Esophagus squamous epithelium (tissue), 5 donors: Measurements from ENCODE around the gene ELMO1. TPM values are rescaled to one million over a fixed set of nuclear protein-coding genes. Genes with fewer than 3 reads are reported as not detected.

Experiments
- DNase-seq: peaks from one replicate; lab custom pipeline; 2025; lab: John Stamatoyannopoulos, UW
- H3K27ac ChIP-seq, 4 donors: fragments of 200-600 bp; sonication (generic); one replicate each; pipeline ENCODE4 v1.5.1; 2016 to 2019; ENCODE audit warnings: mild to moderate bottlenecking in 1 of 4
- H3K27me3 ChIP-seq, 4 donors: fragments of 200-600 bp; sonication (generic); 1 replicate in 3 of 4; 2 replicates in 1 of 4; pipeline versions ENCODE4 v1.5.1 to v1.6.0; 2017 to 2021; ENCODE audit warnings: antibody characterized with exemption in 1 of 4
- H3K36me3 ChIP-seq, 3 donors: fragments of 200-600 bp; sonication (generic); one replicate each; pipeline ENCODE4 v1.5.1; 2016 to 2019
- H3K4me1 ChIP-seq, 3 donors: fragments of 200-600 bp; sonication (generic); one replicate each; pipeline ENCODE4 v1.5.1; 2017 to 2019
- H3K4me3 ChIP-seq, 4 donors: fragments of 200-600 bp; sonication (generic); 1 replicate in 3 of 4; 2 replicates in 1 of 4; pipeline ENCODE4 v1.5.1; 2016 to 2019; ENCODE audit warnings: mild to moderate bottlenecking in 2 of 4, moderate library complexity in 1 of 4
- H3K9me3 ChIP-seq, 3 donors: fragments of 200-600 bp; sonication (generic); one replicate each; pipeline ENCODE4 v1.5.1; 2016 to 2019
- POLR2A ChIP-seq, 4 donors: fragments of 450-650 bp; IDR thresholded peaks; one replicate each; pipeline ENCODE4 v1.6.1; 2017; ENCODE audit warnings: antibody characterized with exemption in 4 of 4, mild to moderate bottlenecking in 4 of 4, moderate library complexity in 3 of 4
- WGBS, 2 donors: methylation state at CpG; one replicate each; pipeline ENCODE4 v1.1.5; 2018; 5-methylcytosine and 5-hydroxymethylcytosine counted together
- intact Hi-C: fragments of 100-400 bp; cut with DNase I; formaldehyde crosslinking; loops from one replicate; pipeline ENCODE4 v1.15.0; 2022
- total RNA-seq, 4 donors: library from RNA; depleted of rRNA; stranded (reverse); fragments of >200 nt; gene quantifications; one replicate each; pipeline ENCODE4 v1.1.0, GENCODE V29; 2016
- TF ChIP-seq, protein P1 (sequence below), 6 experiments: fragments of 450-650 bp in 4 of 6; fragments of 200-600 bp in 2 of 6; sonication (generic) in 2 of 6; IDR thresholded peaks; one replicate each; pipeline ENCODE4 v1.5.1; 2016 to 2019; ENCODE audit warnings: antibody characterized with exemption in 6 of 6, mild to moderate bottlenecking in 4 of 6, moderate library complexity in 4 of 6
- donor health status: DM: yes; HTN: yes; CAD: no.

ELMO1 gene
- total RNA-seq, 4 donors from 2014 or later: 0.68 to 36.6 (median 11.8) TPM

DNA sequence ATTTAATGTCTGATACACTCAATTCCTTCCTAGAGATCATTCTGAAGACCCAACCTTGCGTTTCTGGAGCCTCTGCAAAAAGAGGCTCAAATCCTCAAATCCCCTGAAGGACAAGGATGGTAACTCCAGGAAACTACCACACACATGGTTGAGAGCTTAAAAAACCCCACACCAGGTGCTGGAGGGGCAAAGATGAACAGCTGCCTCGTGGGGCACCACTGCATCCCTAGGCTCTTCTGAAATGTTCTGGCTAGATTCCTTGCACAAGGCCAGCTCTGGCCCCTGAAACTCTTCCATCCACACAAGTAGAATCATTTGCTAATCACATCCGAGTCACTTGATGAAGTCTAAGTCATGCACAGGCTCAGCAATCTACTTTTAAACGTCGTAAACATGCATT is 286.6 kb downstream of the ELMO1 start:
- Histone ChIP-seq H3K4me3 (no peak overlapping the region), H3K27ac (no peak overlapping the region), H3K36me3 (no peaks in the 10 kb centered on the region), H3K4me1 (no peaks in the 10 kb centered on the region), H3K27me3 (no peaks in the 10 kb centered on the region), H3K9me3 (no peaks in the 10 kb centered on the region)
- DNase-seq: no peak
- intact Hi-C loops: no loop called here
- WGBS, 2 donors: 57 to 66% methylated on average over 5 of the region's 5 CpGs
- TF ChIP-seq, protein P1, sequence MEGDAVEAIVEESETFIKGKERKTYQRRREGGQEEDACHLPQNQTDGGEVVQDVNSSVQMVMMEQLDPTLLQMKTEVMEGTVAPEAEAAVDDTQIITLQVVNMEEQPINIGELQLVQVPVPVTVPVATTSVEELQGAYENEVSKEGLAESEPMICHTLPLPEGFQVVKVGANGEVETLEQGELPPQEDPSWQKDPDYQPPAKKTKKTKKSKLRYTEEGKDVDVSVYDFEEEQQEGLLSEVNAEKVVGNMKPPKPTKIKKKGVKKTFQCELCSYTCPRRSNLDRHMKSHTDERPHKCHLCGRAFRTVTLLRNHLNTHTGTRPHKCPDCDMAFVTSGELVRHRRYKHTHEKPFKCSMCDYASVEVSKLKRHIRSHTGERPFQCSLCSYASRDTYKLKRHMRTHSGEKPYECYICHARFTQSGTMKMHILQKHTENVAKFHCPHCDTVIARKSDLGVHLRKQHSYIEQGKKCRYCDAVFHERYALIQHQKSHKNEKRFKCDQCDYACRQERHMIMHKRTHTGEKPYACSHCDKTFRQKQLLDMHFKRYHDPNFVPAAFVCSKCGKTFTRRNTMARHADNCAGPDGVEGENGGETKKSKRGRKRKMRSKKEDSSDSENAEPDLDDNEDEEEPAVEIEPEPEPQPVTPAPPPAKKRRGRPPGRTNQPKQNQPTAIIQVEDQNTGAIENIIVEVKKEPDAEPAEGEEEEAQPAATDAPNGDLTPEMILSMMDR (IDR thresholded peaks at IDR 0.05): no peak
- TF ChIP-seq POLR2A (IDR thresholded peaks at IDR 0.05): no peak

DNA sequence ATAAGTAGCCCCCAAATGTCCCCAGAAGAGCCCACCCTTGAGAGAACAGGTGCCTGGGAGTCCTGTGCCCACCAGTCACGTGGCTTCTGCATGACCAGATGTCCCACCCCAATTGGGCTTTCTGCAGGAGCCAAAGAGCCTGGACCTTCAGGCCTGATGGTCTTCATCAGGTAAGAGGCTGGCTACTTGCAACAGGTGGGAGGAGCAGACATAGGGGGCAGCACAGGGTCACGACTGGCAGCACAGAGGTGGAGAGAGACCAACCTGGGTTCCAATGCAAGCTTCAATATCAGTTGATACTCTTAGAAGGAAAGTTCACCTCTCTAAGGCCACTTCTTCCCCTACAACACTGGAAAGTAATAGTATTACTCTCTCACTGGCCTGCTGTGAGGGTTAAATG is 288.0 kb downstream of the ELMO1 start:
- Histone ChIP-seq H3K27me3 (no peaks in the 10 kb centered on the region), H3K4me3 (no peak overlapping the region), H3K36me3 (no peaks in the 10 kb centered on the region), H3K4me1 (no peaks in the 10 kb centered on the region), H3K27ac (no peak overlapping the region), H3K9me3 (no peaks in the 10 kb centered on the region)
- intact Hi-C loops: no loop called here
- WGBS, 2 donors: 71 to 73% methylated on average over 1 to 2 of the region's 2 CpGs
- DNase-seq: no peak
- TF ChIP-seq, protein P1 (IDR thresholded peaks at IDR 0.05): no peak
- no peak for TF ChIP-seq POLR2A (IDR thresholded peaks at IDR 0.05)

- WGBS, 2 donors: 0 to 60% methylated on average over 1 of the region's 6 CpGs
- intact Hi-C loops: no loop called here
- Histone ChIP-seq H3K36me3 (no peaks in the 10 kb centered on the region), H3K9me3 (no peaks in the 10 kb centered on the region), H3K4me1 (no peaks in the 10 kb centered on the region), H3K4me3 (no peak overlapping the region), H3K27me3 (no peaks in the 10 kb centered on the region), H3K27ac (no peak overlapping the region)
- TF ChIP-seq, protein P1 (IDR thresholded peaks at IDR 0.05): no peak
- no peak for TF ChIP-seq POLR2A (IDR thresholded peaks at IDR 0.05)
- DNase-seq: no peak
Observed at GRCh38 chr7:37153376-37153775, 295.3 kb downstream of the ELMO1 start.

DNA sequence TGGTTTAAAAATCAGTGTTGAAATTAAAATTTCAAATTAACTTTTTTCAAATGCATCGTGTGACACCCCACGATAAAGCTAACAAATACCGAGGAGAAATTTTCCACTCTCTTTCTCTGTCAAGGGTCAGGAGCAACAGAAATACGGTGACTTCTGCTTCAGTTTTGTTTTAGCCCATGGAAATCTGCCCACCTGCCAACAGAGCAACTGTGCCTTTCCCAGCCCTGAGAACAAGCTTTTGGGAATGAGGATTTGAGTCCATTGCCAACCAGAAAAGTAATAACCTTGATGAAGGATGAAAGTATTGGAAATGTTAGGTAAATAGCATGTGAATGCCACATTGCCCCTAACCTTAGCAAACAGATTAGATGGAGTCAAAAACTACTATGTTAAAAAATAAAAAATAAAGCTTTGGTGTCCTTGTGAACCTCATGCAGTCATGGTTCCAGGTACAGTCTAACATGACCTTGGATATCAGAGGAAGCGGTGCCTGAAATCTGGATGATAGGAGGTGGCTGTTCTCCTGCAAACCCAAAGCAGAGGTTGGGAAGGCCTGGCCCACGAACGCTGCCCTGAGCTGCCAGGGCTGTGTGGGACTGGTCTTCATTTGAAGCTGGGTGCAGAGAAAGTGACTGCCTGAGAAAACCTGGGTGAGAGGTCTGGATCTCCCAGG is 296.8 kb downstream of the ELMO1 start:
- Histone ChIP-seq H3K36me3 (no peaks in the 10 kb centered on the region), H3K27ac (no peak overlapping the region), H3K4me1 (no peaks in the 10 kb centered on the region), H3K4me3 (no peak overlapping the region), H3K9me3 (no peaks in the 10 kb centered on the region), H3K27me3 (no peaks in the 10 kb centered on the region)
- WGBS, 2 donors: 78 to 83% methylated on average over 7 of the region's 7 CpGs
- intact Hi-C loops: no loop called here
- no peak for DNase-seq
- TF ChIP-seq POLR2A (IDR thresholded peaks at IDR 0.05): no peak
- TF ChIP-seq, protein P1 (IDR thresholded peaks at IDR 0.05): no peak

DNA sequence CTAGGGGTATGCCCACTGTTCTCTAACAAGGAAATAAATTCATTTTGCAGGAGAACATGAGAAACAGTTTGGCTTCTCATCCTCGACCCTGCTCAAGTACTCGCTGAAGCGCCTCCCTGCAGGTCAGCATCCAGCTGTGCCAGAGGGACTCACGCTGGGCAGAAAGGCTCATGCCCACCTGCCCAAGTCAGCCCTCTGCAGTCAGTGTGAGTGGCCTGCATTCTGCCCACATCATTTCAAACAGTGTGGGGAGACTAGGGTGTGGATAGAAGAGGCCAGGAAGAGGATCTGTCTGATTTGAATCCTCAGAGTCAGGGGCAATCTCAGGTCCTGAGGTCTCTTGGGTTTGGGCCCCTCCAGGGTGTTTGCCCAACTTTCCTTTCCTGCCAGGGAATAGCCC is 297.8 kb downstream of the ELMO1 start:
- 91 to 92% methylated on average over 4 of the region's 4 CpGs for WGBS, 2 donors
- no peaks in the 10 kb centered on the region for H3K4me1 ChIP-seq
- no peaks in the 10 kb centered on the region for H3K36me3 ChIP-seq
- DNase-seq: no peak
- no peak overlapping the region for H3K27ac ChIP-seq
- TF ChIP-seq POLR2A (IDR thresholded peaks at IDR 0.05): no peak
- TF ChIP-seq, protein P1 (IDR thresholded peaks at IDR 0.05): no peak
- H3K4me3 ChIP-seq: no peak overlapping the region
- no peaks in the 10 kb centered on the region for H3K9me3 ChIP-seq
- intact Hi-C loops: no loop called here
- H3K27me3 ChIP-seq: no peaks in the 10 kb centered on the region
